ENCODE data around the gene MYL7. TPM values are rescaled to one million over a fixed set of nuclear protein-coding genes. Genes with fewer than 3 reads are reported as not detected.
A peak's percentile ranks its signal among the peaks of the same experiment; 100 is the strongest.

Gene MYL7
- total RNA-seq, 2 experiments from 2014 or later = not detected

- DNase-seq (peak; percentile 86), ATAC-seq (peak; percentile 91)
- H3K27ac Mint-ChIP-seq = no peak overlapping the region
- no peaks in the 10 kb centered on the region for H3K36me3 Mint-ChIP-seq (ENCODE audit: low read depth)
- peaks cover 6% of the 10 kb centered on the region for H3K4me1 Mint-ChIP-seq
- H3K9me3 Mint-ChIP-seq (ENCODE audit: low read depth) = no peaks in the 10 kb centered on the region
- peak overlapping the region; percentile 64 for H3K4me3 Mint-ChIP-seq
- POLR2A ChIA-PET = interaction anchor here (0.6 kb wide), 1 partner anchor 11 kb away, joined by 5 read pairs; no protein-coding TSS in a partner anchor
- H3K27me3 Mint-ChIP-seq = peaks cover 3% of the 10 kb centered on the region
- CTCF ChIA-PET = interaction anchor here (0.6 to 0.7 kb wide), 2 partner anchors 32 to 673 kb away, joined by 4 read pairs; no protein-coding TSS in a partner anchor
- intact Hi-C loops (cut with DNase I, micrococcal nuclease) = loop anchor here (1.0 kb wide), 3 partner anchors 23 to 64 kb away; partner anchors contain the start of genes POLD2 (in 2 of the 2), POLM (in 1 of the 2) and YKT6 (in 1 of the 2)
Measured at GRCh38 chr7:44145969-44146911, 5.1 kb upstream of the MYL7 start.

GRCh38 chr7:44145479-44145968 is 4.4 kb upstream of the MYL7 start:
- ChIA-PET POLR2A (no interaction called here), CTCF (interaction anchor here (0.7 kb wide), 1 partner anchor 32 kb away, joined by 4 read pairs; no protein-coding TSS in a partner anchor)
- DNase-seq = peak; percentile 76
- no peaks in the 10 kb centered on the region for H3K9me3 Mint-ChIP-seq (ENCODE audit: low read depth)
- H3K36me3 Mint-ChIP-seq (ENCODE audit: low read depth) = no peaks in the 10 kb centered on the region
- peaks cover 6% of the 10 kb centered on the region for H3K4me1 Mint-ChIP-seq
- H3K4me3 Mint-ChIP-seq = peak overlapping the region; percentile 64
- peak overlapping the region; percentile 72 for H3K27ac Mint-ChIP-seq
- ATAC-seq = peak; percentile 66
- peaks cover 3% of the 10 kb centered on the region for H3K27me3 Mint-ChIP-seq
- intact Hi-C loops (cut with DNase I, micrococcal nuclease) = no loop called here

- Mint-ChIP-seq H3K4me3 (peak overlapping the region; percentile 64), H3K36me3 (ENCODE audit: low read depth) (no peaks in the 10 kb centered on the region), H3K9me3 (ENCODE audit: low read depth) (no peaks in the 10 kb centered on the region), H3K27me3 (peaks cover 3% of the 10 kb centered on the region), H3K27ac (peak overlapping the region; percentile 72), H3K4me1 (peaks cover 6% of the 10 kb centered on the region)
- POLR2A ChIA-PET = no interaction called here
- CTCF ChIA-PET = interaction anchor here (0.7 kb wide), 1 partner anchor 33 kb away, joined by 4 read pairs; no protein-coding TSS in a partner anchor
- intact Hi-C loops (cut with DNase I, micrococcal nuclease) = no loop called here
- peak; percentile 5 for DNase-seq
- ATAC-seq = no peak
Measured at GRCh38 chr7:44144968-44145478, 3.9 kb upstream of the MYL7 start.

- Mint-ChIP-seq H3K9me3 (ENCODE audit: low read depth) (no peaks in the 10 kb centered on the region), H3K4me3 (no peak overlapping the region), H3K36me3 (ENCODE audit: low read depth) (no peaks in the 10 kb centered on the region), H3K4me1 (peaks cover 6% of the 10 kb centered on the region), H3K27me3 (peaks cover 3% of the 10 kb centered on the region), H3K27ac (no peak overlapping the region)
- ATAC-seq (no peak), DNase-seq (peak; percentile 2)
- intact Hi-C loops (cut with DNase I, micrococcal nuclease) = no loop called here
- CTCF ChIA-PET = no interaction called here
- POLR2A ChIA-PET = no interaction called here
Measured at GRCh38 chr7:44144426-44144967, 3.4 kb upstream of the MYL7 start.

- DNase-seq (no peak), ATAC-seq (no peak)
- intact Hi-C loops (cut with DNase I, micrococcal nuclease) = no loop called here
- Mint-ChIP-seq H3K4me3 (no peak overlapping the region), H3K4me1 (peaks cover 6% of the 10 kb centered on the region), H3K36me3 (ENCODE audit: low read depth) (no peaks in the 10 kb centered on the region), H3K27ac (no peak overlapping the region), H3K27me3 (peaks cover 3% of the 10 kb centered on the region), H3K9me3 (ENCODE audit: low read depth) (no peaks in the 10 kb centered on the region)
- ChIA-PET POLR2A (no interaction called here), CTCF (no interaction called here)
Measured at GRCh38 chr7:44143646-44144250, 2.6 kb upstream of the MYL7 start.

- ATAC-seq (no peak), DNase-seq (no peak)
- Mint-ChIP-seq H3K27ac (no peak overlapping the region), H3K4me1 (peaks cover 6% of the 10 kb centered on the region), H3K9me3 (ENCODE audit: low read depth) (no peaks in the 10 kb centered on the region), H3K4me3 (no peak overlapping the region), H3K27me3 (peaks cover 3% of the 10 kb centered on the region), H3K36me3 (ENCODE audit: low read depth) (no peaks in the 10 kb centered on the region)
- POLR2A ChIA-PET = no interaction called here
- intact Hi-C loops (cut with DNase I, micrococcal nuclease) = no loop called here
- CTCF ChIA-PET = no interaction called here
Measured at GRCh38 chr7:44142028-44142427, 896 bp upstream of the MYL7 start.

- H3K9me3 Mint-ChIP-seq (ENCODE audit: low read depth) = no peaks in the 10 kb centered on the region
- H3K36me3 Mint-ChIP-seq (ENCODE audit: low read depth) = no peaks in the 10 kb centered on the region
- no peak overlapping the region for H3K27ac Mint-ChIP-seq
- ChIA-PET POLR2A (no interaction called here), CTCF (no interaction called here)
- intact Hi-C loops (cut with DNase I, micrococcal nuclease) = no loop called here
- H3K27me3 Mint-ChIP-seq = peaks cover 3% of the 10 kb centered on the region
- DNase-seq (no peak), ATAC-seq (no peak)
- H3K4me1 Mint-ChIP-seq = peaks cover 4% of the 10 kb centered on the region
- no peak overlapping the region for H3K4me3 Mint-ChIP-seq
Measured at GRCh38 chr7:44140341-44140740, 791 bp downstream of the MYL7 start.

GRCh38 chr7:44139311-44140010 is 1.7 kb downstream of the MYL7 start:
- ChIA-PET POLR2A (no interaction called here), CTCF (no interaction called here)
- no peaks in the 10 kb centered on the region for H3K9me3 Mint-ChIP-seq (ENCODE audit: low read depth)
- no peak for DNase-seq
- H3K27me3 Mint-ChIP-seq = no peaks in the 10 kb centered on the region
- no peaks in the 10 kb centered on the region for H3K4me1 Mint-ChIP-seq
- no peaks in the 10 kb centered on the region for H3K36me3 Mint-ChIP-seq (ENCODE audit: low read depth)
- no peak for ATAC-seq
- no peak overlapping the region for H3K27ac Mint-ChIP-seq
- H3K4me3 Mint-ChIP-seq = no peak overlapping the region
- intact Hi-C loops (cut with DNase I, micrococcal nuclease) = no loop called here

- no peaks in the 10 kb centered on the region for H3K36me3 Mint-ChIP-seq (ENCODE audit: low read depth)
- CTCF ChIA-PET = interaction anchor here (0.6 kb wide), 1 partner anchor 27 kb away, joined by 4 read pairs; no protein-coding TSS in a partner anchor
- DNase-seq (no peak), ATAC-seq (no peak)
- H3K27me3 Mint-ChIP-seq = no peaks in the 10 kb centered on the region
- POLR2A ChIA-PET = interaction anchor here (0.6 kb wide), 1 partner anchor 310 kb away, joined by 4 read pairs; no protein-coding TSS in a partner anchor
- no peak overlapping the region for H3K27ac Mint-ChIP-seq
- H3K4me1 Mint-ChIP-seq = no peaks in the 10 kb centered on the region
- H3K4me3 Mint-ChIP-seq = no peak overlapping the region
- intact Hi-C loops (cut with DNase I, micrococcal nuclease) = no loop called here
- H3K9me3 Mint-ChIP-seq (ENCODE audit: low read depth) = no peaks in the 10 kb centered on the region
Measured at GRCh38 chr7:44138698-44139097, 2.4 kb downstream of the MYL7 start.

- H3K4me1 Mint-ChIP-seq = no peaks in the 10 kb centered on the region
- ChIA-PET CTCF (interaction anchor here (1.0 kb wide), 1 partner anchor 429 kb away, joined by 4 read pairs; no protein-coding TSS in a partner anchor), POLR2A (no interaction called here)
- H3K27me3 Mint-ChIP-seq = no peaks in the 10 kb centered on the region
- intact Hi-C loops (cut with DNase I, micrococcal nuclease) = no loop called here
- no peak for ATAC-seq
- no peaks in the 10 kb centered on the region for H3K36me3 Mint-ChIP-seq (ENCODE audit: low read depth)
- no peak overlapping the region for H3K4me3 Mint-ChIP-seq
- H3K9me3 Mint-ChIP-seq (ENCODE audit: low read depth) = no peaks in the 10 kb centered on the region
- DNase-seq = no peak
- H3K27ac Mint-ChIP-seq = no peak overlapping the region
Measured at GRCh38 chr7:44136731-44137130, 4.4 kb downstream of the MYL7 start.
